Left renal pelvis (tissue), 4 donors: ENCODE measurements around the gene DMRTA2. TPM values are rescaled to one million over a fixed set of nuclear protein-coding genes. Genes with fewer than 3 reads are reported as not detected.
A peak's percentile ranks its signal among the peaks of the same experiment; 100 is the strongest.
"Not testable (repeated sequence)": the region's sequence is repeated elsewhere in the genome, so short reads cannot be mapped to it uniquely, and the experiment has no call there.

ENCODE experiments used
- DNase-seq, 4 donors: peaks; one replicate each; pipeline ENCODE4 v3.0.0-alpha.2; 2013; ENCODE audit warnings: low read depth in 4 of 4, low spot score in 3 of 4
- polyA plus RNA-seq, 4 donors: library from polyadenylated mRNA; unstranded; fragments of 120-200 nt; gene quantifications; one replicate each; pipeline ENCODE4 v1.2.1, GENCODE V29; 2013; ENCODE audit not compliant: insufficient read length in 4 of 4

DMRTA2 gene
- polyA plus RNA-seq, 4 donors = 0.05 TPM; not detected in 3

DNA sequence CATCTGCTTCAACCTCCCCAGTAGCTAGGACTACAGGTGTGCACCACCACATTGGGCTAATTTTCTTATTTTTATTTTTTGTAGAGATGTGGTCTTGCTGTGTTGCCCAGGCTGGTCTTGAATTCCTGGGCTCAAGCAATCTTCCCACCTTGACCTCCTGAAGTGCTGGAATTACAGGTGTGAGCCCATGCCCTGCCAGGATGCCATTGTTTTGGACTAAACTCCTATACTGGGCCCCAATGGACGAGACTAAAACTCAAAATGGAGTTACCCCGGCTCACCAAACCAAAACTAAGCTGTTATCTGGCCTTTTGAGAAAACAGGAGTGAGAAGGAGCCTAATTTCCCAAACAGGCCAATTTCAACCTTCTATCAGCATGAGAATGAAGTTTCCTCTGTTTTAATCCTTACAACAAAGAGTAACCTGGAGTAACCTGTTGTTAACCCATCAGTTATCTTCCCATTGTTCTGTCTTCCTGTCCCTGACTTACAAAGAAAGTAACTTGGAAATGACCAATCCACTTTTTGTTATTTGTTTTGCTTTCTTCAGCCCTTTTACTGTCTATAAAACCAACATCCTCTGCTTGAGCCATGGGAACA lies 29.6 kb downstream of the DMRTA2 start:
- no peak for DNase-seq

DNA sequence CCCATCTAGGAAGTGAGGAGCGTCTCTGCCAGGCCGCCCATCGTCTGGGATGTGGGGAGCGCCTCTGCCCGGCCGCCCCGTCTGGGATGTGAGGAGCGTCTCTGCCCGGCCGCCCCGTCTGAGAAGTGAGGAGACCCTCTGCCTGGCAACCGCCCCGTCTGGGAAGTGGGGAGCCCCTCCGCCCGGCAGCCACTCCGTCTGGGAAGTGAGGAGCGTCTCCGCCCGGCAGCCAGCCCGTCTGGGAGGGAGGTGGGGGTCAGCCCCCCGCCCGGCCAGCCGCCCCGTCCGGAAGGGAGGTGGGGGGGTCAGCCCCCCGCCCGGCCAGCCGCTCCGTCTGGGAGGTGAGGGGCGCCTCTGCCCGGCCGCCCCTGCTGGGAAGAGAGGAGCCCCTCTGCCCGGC lies 41.7 kb downstream of the DMRTA2 start:
- not testable (repeated sequence) for DNase-seq

DNA sequence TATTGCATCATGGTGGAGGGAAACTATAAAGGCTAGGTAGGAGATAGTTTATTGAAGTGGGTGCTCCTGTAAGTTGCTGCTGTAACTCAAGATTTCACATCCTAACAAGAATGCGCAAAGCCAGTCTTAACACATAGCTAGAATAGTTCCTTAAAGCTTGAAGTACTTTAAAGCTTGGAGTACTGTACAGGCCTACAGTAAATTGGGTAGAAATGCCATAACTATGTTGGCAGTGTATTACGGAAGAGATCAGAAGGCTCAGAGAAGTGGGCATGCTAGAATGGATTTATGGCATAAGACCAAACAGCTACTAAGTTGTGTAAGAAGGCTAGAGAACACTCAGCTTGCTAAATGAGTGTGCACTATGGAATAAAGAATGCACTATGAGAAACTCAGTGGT lies 44.5 kb downstream of the DMRTA2 start:
- no peak for DNase-seq

DNA sequence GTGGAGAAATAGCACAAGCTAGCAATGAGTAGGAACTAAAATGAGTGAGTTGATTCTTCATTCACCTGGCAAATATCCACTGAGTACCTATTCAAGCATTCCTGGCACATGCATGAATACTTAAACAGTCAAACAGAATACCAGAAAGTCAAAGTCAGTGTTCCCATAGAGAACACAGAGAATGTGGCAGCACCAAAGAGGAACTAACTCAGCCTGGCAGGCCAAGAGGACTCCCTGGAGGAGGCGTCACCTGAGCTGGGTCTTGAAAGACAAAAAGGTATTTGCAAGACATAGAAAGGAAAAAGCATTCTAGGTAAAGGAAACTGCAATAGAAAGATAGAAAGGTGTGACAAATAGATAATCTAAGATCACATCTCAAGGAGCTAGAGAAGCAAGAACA lies 49.7 kb downstream of the DMRTA2 start:
- DNase-seq = no peak

DNA sequence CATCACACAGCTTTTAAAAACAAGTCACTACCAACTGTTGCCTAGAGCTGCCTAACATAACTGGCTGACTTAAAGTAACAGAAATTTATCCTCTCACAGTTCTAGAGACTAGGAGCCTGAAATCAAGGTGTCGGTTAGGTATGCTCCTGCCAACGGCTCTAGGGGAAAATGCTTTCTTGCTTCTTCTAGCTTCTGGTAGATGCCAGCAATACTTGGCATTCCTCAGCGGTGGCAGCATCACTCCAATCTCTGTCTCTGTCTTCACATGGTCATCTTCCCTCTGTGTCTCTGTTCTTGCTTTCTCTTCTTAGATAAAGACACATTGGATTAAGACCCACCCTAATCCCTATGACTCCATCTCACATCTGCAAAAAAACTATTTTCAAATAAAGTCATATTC lies 51.5 kb downstream of the DMRTA2 start:
- DNase-seq = no peak

DNA sequence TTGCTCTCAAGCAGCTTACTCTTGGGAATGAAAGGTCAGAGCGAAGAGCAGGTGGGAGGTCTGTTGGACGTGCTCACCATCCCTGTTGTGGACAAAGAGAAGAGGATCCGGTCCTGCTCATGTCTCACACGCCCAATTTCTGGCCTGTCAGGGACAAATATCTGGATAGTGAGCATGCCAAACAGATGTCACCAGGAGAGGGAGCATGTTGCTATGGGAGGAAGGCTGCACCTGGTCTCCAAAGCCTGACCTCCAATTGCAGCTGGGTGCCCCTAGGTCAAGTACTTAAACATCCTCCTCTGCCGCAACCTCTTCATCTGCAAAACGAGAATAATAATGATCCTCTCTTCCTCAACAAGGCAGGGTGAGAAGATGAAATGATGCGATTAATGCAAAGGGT lies 53.4 kb downstream of the DMRTA2 start:
- DNase-seq = no peak

DNA sequence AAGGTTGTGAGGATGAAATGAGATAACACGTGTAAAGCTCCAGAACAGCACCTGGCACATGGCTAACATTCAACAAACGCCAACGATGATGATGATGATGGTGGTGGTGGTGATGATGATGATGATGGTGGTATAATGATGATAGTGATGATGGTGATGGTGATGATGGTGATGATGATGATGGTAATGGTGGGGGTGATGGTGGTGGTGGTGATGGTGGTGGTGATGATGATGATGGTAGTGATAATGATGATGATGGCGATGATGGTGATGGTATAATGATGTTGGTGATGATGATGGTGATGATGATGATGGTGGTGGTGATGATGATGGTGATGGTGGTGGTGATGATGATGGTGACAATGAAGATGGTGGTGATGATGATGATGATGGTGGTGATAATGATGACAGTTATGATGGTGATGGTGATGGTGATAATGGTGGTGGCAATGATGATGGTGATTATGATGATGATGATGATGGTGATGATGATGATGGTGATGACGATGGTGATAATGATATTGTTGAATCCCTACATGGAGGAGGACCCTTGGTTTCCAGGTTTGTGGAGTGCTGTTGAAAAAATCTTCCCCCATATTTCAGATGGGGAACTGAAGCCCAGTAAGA lies 54.1 kb downstream of the DMRTA2 start:
- no peak for DNase-seq

DNA sequence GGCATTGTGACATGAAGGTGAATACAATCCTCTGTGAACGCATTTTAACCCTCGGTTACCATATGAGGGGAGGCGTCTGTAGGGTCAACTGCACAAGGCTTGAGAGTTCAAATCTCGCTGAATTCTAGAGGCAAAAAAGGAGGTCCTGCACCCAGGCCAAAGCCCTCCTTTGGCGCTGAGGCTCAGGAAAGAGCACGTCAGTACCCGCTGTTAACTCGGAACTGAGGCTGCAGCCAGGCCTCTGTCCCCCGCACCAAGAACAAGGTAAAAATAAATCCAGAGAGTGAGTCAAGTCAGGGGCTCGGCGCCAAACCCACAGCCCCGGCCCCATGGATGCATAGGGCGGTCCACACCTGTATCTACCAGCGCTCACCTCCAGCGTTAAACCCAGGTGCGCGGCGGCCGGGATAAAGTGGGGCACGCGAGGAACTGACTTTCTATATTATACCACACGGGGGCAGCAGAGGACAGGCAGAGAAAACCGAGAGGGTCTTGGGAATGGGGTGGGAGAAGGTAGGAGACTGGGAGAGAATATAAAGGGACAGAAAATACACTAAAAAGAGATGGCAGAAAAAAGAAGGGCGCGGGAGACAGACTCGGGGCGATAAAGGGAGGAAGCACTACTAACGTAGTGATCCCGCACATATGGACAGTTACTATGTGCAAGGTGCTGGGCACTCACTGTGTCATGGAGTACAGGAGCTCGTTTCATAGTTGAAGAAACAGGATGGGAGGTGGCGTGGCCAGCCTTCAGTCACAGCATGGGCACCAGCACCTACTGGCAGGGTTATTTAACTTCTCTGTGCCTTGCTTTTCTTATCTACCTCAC lies 54.9 kb downstream of the DMRTA2 start:
- peak in 2 of 4 donors; percentile 9 to 24 for DNase-seq
